ENCODE results near the gene ENAM. TPM values are rescaled to one million over a fixed set of nuclear protein-coding genes. Genes with fewer than 3 reads are reported as not detected.

ENAM gene
- total RNA-seq, 1 experiment from 2014 or later: not detected

DNA sequence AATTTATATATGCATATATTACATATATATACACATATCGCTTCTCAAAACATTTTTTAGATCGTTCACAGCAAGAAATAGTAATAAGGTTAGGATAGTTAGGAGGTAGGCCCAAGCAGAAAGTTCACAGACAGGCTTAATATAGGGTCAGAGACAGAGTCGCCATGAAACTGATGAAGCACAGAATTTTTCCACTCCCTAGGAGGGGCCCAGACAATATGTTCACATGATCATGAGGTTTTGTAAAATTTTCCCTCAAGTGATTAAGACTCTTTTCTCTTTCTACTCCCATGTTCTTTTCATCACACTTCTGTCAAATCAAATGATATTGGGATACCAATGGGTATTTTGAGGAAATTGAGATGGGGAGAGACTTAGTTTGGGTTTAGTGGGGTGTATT lies 5.2 kb upstream of the ENAM start:
- H3K9me3 ChIP-seq: no peaks in the 10 kb centered on the region
- TF ChIP-seq, protein P1, sequence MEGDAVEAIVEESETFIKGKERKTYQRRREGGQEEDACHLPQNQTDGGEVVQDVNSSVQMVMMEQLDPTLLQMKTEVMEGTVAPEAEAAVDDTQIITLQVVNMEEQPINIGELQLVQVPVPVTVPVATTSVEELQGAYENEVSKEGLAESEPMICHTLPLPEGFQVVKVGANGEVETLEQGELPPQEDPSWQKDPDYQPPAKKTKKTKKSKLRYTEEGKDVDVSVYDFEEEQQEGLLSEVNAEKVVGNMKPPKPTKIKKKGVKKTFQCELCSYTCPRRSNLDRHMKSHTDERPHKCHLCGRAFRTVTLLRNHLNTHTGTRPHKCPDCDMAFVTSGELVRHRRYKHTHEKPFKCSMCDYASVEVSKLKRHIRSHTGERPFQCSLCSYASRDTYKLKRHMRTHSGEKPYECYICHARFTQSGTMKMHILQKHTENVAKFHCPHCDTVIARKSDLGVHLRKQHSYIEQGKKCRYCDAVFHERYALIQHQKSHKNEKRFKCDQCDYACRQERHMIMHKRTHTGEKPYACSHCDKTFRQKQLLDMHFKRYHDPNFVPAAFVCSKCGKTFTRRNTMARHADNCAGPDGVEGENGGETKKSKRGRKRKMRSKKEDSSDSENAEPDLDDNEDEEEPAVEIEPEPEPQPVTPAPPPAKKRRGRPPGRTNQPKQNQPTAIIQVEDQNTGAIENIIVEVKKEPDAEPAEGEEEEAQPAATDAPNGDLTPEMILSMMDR (IDR thresholded peaks at IDR 0.05; ENCODE audit: insufficient read depth in 1 of 2, low read depth in 1 of 2, low read length in 1 of 2, severe bottlenecking in 1 of 2, unreplicated experiment in 1 of 2): no peak
- Mint-ChIP-seq H3K27ac (ENCODE audit: unreplicated experiment) (no peak overlapping the region), H3K4me3 (ENCODE audit: unreplicated experiment) (no peak overlapping the region), H3K4me1 (ENCODE audit: low read depth, unreplicated experiment) (no peaks in the 10 kb centered on the region), H3K9me3 (ENCODE audit: unreplicated experiment) (no peaks in the 10 kb centered on the region), H3K36me3 (ENCODE audit: insufficient read depth, unreplicated experiment) (no peaks in the 10 kb centered on the region), H3K27me3 (ENCODE audit: insufficient read depth, unreplicated experiment) (no peaks in the 10 kb centered on the region)
- no TSS peak for BruUV-seq (replicated peaks)
- H3K27me3 ChIP-seq (replicated peaks; ENCODE audit: control insufficient read depth, insufficient read depth, low read length): no peaks in the 10 kb centered on the region
- ChIA-PET POLR2A (no interaction called here), CTCF (no interaction called here)
- intact Hi-C loops (cut with micrococcal nuclease; ENCODE audit: unreplicated experiment): no loop called here
- H3K4me1 ChIP-seq: no peaks in the 10 kb centered on the region
- no peaks in the 10 kb centered on the region for H3K36me3 ChIP-seq (ENCODE audit: control insufficient read depth, insufficient read depth, low read length)
- no peak for DNase-seq
- no peak overlapping the region for H3K4me3 ChIP-seq (ENCODE audit: low read depth, low read length)

DNA sequence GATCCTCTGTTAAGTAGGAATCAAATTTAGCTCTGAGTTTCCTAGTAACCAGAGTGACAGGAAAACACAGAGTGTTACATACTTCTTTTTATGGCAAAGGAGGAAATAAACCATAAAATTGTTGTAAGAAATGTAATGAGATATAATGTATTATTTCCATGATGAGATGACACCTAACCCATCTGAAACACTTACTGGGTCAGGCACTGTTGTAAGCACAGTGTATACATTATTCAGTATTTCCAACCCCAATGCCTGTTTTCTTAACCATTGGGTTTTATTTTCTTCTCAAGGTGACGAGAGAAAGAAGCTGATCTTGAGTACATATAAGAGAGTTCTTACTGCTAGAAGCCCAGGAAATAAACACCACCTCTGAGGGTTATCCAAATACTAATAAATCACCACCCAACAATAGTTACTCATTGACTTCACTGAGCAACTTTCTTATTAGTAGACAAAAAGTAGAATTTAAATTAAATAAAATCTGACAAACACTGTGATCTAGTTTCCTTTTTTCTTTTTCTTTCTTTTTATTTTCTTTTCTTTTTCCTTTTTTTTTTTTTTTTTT lies 4.2 kb upstream of the ENAM start:
- POLR2A ChIA-PET: no interaction called here
- Histone ChIP-seq H3K4me3 (ENCODE audit: low read depth, low read length) (no peak overlapping the region), H3K27me3 (replicated peaks; ENCODE audit: control insufficient read depth, insufficient read depth, low read length) (no peaks in the 10 kb centered on the region), H3K4me1 (no peaks in the 10 kb centered on the region), H3K36me3 (ENCODE audit: control insufficient read depth, insufficient read depth, low read length) (no peaks in the 10 kb centered on the region), H3K9me3 (no peaks in the 10 kb centered on the region)
- intact Hi-C loops (cut with micrococcal nuclease; ENCODE audit: unreplicated experiment): no loop called here
- Mint-ChIP-seq H3K36me3 (ENCODE audit: insufficient read depth, unreplicated experiment) (no peaks in the 10 kb centered on the region), H3K4me1 (ENCODE audit: low read depth, unreplicated experiment) (no peaks in the 10 kb centered on the region), H3K4me3 (ENCODE audit: unreplicated experiment) (no peak overlapping the region), H3K27ac (ENCODE audit: unreplicated experiment) (no peak overlapping the region), H3K27me3 (ENCODE audit: insufficient read depth, unreplicated experiment) (no peaks in the 10 kb centered on the region), H3K9me3 (ENCODE audit: unreplicated experiment) (no peaks in the 10 kb centered on the region)
- DNase-seq: no peak
- CTCF ChIA-PET: no interaction called here
- no TSS peak for BruUV-seq (replicated peaks)
- TF ChIP-seq, protein P1 (IDR thresholded peaks at IDR 0.05; ENCODE audit: insufficient read depth in 1 of 2, low read depth in 1 of 2, low read length in 1 of 2, severe bottlenecking in 1 of 2, unreplicated experiment in 1 of 2): no peak

DNA sequence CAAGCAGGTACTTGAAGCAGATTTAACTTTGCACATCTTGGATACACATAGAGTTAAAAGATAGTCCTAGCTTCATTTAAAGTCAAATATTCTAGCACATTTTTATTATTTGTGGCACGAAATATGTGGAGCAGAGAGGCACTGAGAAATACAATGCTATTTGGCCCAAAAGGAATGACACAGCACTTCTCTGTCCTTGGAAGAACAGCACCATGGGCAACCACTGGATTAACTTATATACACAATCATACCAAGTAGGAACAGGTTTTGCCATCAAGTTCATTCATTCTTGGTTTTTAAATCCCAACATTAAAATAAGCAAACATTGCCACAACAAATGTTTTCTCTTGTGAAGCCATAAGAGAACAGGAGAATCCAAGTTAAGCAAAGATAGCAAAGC lies 924 bp upstream of the ENAM start:
- no peaks in the 10 kb centered on the region for H3K36me3 ChIP-seq (ENCODE audit: control insufficient read depth, insufficient read depth, low read length)
- Mint-ChIP-seq H3K4me3 (ENCODE audit: unreplicated experiment) (no peak overlapping the region), H3K36me3 (ENCODE audit: insufficient read depth, unreplicated experiment) (no peaks in the 10 kb centered on the region), H3K9me3 (ENCODE audit: unreplicated experiment) (no peaks in the 10 kb centered on the region), H3K27ac (ENCODE audit: unreplicated experiment) (no peak overlapping the region), H3K4me1 (ENCODE audit: low read depth, unreplicated experiment) (no peaks in the 10 kb centered on the region), H3K27me3 (ENCODE audit: insufficient read depth, unreplicated experiment) (no peaks in the 10 kb centered on the region)
- TF ChIP-seq, protein P1 (IDR thresholded peaks at IDR 0.05; ENCODE audit: insufficient read depth in 1 of 2, low read depth in 1 of 2, low read length in 1 of 2, severe bottlenecking in 1 of 2, unreplicated experiment in 1 of 2): no peak
- intact Hi-C loops (cut with micrococcal nuclease; ENCODE audit: unreplicated experiment): no loop called here
- no TSS peak for BruUV-seq (replicated peaks)
- no peaks in the 10 kb centered on the region for H3K9me3 ChIP-seq
- no peak for DNase-seq
- CTCF ChIA-PET: no interaction called here
- H3K27me3 ChIP-seq (replicated peaks; ENCODE audit: control insufficient read depth, insufficient read depth, low read length): no peaks in the 10 kb centered on the region
- peaks cover 4% of the 10 kb centered on the region; the same call in 1 of the 2 replicates for H3K4me1 ChIP-seq
- POLR2A ChIA-PET: no interaction called here
- H3K4me3 ChIP-seq (ENCODE audit: low read depth, low read length): no peak overlapping the region

Data from Caco-2 (cell line).